GM19351 (cell line): Measurements from ENCODE around the gene TPRG1L.

Experiments
- ATAC-seq: cut with Tn5 transposase; IDR thresholded peaks from one replicate; pipeline ENCODE4 v1.9.1; 2021; ENCODE audit warnings: mild to moderate bottlenecking, moderate library complexity; ENCODE audit not compliant: unreplicated experiment

The TPRG1L gene

GRCh38 chr1:3593745-3594144, 31.1 kb upstream of the TPRG1L start:
- no peak for ATAC-seq

DNA sequence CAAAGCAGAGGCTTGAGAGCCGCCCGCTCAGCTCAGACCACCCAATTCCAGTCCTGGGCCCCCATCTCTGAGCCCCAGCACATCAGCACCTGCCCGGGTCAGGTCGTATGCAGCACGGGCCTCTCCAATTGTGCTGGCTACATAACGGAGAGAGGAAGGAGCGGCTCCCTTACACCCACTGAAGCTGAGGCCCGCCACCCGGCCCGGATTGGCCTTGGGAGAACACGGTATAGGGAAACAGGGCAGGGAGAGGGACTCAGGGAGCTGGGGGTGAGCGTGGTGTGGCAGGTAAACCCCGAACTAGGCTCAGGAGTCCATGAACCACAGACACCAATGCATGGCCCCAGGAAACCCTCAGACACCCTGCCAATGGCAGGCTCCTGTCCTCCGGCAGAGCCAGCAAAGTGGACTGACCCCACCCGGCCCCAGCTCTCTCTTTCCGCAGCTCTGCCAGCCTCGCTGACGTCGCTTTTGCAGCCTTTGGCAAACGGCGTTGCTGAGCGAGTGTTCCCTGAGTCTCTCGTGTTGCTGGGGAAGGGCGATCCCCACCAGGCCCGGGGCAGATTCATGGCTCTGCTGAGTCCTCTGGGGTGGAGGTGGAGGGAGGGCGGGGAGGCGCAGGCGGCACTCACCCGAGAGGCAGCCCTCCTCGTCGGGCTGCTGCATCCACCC, 30.0 kb upstream of the TPRG1L start:
- no peak for ATAC-seq

DNA sequence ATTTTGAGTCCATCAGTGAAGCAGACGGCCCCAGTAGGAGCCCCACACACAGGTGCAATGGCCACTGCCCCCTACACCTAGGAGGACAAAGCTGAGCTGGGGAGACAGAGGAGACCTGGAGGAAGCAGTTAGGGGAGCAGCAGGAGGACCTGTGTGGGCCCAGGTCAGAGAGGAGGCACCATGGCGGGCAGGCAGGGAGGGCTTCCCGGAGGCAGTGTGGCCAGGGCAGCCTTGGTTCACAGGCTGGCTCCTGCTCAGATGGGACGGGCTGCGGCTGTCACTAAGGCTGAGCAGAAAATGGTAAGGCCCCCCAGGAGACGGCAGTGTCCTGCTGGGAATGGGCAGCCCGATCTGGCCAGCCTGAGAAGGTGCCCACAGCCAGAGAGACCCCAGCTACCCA, 28.9 kb upstream of the TPRG1L start:
- ATAC-seq, result no peak

DNA sequence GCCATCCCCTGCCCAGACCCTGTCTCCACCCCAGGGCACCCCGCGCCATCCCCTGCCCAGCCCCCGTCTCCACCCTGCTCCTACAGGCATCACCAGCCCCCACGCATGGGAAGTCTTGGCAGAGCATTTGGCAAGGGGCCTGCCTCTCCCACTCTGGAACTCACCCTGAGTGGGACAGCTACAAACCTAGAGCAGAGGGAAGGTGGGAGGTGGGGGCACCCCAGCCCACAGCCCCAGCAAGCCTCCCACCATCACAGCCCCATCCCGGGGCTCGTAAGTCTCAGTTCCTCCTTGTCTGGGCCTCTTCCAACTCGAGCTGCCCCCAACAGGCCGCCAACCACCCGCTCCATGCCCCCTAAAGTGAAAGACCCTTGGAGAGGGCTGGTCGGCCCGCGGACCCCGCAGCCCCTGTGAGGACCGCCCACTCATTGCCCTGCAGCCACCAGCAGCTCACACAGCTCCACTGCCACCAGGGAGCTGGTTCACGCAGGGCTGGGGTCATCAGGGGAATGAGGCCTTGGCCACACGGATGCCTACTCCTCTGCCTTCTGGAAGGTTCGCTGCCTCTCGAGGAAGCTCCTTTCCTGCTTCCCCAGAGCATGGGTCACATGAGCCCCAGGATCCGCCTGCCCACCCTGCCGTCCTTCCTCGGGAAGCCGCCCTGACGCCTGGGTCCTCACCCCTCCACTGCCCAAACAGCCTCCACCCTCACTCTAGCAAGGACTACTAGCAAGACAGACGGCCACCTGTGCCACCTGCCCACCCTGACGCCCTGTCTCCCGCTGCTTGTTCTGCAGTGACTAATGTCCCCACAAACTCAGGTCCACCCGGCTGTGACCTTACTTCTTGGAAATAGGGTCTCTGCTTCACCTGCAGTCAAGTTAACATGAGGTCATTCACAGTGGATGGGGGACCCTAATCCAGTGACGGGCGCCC, 27.9 kb upstream of the TPRG1L start:
- no peak for ATAC-seq

GRCh38 chr1:3597599-3597964, 27.2 kb upstream of the TPRG1L start:
- ATAC-seq, result no peak

GRCh38 chr1:3598051-3598491, 26.7 kb upstream of the TPRG1L start:
- no peak for ATAC-seq

- ATAC-seq, result no peak
Observed at GRCh38 chr1:3598522-3599285, 26.1 kb upstream of the TPRG1L start.

DNA sequence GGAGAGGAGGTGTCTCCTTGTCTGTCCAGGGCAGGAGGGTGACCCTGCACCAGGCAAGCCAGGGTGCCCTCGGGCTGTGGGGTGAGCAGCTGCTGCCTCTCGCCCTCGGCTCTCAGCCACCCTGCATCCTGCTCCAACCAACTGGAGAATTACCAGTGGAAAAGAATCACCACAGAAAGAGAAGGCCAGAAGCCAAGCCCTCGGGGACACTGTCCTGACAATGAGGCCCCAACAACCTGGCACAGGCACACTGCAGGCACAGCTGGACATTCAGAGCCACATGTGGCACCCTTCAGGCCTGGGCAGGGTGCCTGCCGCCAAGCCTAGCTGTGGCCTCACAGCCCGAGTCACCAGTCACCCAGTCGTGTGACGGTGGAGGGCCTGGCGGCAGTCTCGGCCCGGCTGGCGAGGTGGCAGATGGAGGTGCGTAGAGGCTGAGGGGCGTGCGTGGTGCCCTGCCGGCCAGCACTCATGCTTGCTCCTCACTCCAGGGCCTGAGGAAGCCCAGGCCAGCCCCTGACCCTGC, 25.5 kb upstream of the TPRG1L start:
- no peak for ATAC-seq

GRCh38 chr1:3599816-3600215, 25.0 kb upstream of the TPRG1L start:
- ATAC-seq, result no peak

DNA sequence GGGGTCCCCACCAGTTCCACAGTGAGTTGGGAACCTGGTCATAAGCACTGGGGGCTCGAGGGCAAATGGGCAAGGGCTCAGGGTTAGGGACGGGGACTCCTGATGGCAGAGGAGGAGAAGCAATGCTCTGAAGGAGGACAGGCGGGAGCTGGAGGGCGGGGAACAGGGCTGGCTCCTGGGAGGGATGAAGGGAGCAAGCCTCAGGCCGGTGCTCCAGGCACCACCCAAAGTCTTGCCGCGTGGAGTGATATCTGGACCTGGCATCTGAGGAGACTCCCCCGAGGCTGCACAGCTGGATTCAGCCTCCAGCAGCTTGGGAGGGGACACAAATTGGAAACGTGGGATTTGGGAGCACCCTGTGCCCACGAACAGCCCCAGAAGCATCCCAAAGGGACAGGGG, 24.5 kb upstream of the TPRG1L start:
- no peak for ATAC-seq

- ATAC-seq, result no peak
Observed at GRCh38 chr1:3601743-3602142, 23.1 kb upstream of the TPRG1L start.

- ATAC-seq, result no peak
Observed at GRCh38 chr1:3602375-3602774, 22.4 kb upstream of the TPRG1L start.

GRCh38 chr1:3603156-3603555, 21.7 kb upstream of the TPRG1L start:
- no peak for ATAC-seq

DNA sequence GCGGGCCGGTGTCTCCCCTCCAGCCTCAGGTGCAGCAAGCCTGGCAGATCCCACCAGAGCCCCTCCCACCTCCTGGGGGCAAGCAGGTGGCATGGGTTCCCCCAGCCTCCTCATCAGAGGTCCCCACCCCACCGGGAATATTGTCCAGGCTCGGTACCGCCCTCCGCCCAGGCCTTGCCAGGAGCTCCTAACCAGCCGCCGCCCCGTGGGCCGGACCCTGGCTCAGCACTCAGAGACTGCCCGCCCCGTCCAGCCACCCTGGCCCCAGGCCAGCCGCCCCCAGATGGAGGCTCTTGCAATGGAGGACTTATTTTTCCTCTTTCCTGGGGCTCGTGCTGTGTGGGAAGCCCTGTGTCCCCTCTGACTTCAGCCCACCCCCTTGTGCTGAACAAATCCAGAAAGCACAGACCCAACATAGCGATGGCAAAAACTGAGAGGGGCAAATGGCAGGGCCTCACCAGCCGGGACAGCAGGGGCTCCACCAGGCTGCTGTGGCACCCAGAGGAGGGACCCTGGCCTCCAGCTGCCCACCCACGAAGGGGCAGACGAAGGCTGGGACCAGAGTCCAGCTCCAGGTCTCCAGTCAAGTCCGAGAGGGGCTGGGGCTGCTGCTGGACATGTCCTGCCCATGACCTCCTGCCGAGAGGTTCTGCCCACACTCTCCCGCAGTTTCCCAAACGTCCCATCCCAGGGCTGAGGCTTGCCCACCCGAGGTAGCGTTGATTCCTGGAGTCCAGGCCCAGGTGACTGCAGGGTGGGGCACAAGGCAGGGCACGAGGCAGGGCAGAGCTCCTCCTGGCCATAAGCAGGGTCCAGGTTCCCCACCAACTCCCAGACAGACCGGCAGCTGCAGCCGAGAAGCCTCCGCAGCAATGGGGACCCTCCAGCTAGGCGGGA, 21.0 kb upstream of the TPRG1L start:
- no peak for ATAC-seq

DNA sequence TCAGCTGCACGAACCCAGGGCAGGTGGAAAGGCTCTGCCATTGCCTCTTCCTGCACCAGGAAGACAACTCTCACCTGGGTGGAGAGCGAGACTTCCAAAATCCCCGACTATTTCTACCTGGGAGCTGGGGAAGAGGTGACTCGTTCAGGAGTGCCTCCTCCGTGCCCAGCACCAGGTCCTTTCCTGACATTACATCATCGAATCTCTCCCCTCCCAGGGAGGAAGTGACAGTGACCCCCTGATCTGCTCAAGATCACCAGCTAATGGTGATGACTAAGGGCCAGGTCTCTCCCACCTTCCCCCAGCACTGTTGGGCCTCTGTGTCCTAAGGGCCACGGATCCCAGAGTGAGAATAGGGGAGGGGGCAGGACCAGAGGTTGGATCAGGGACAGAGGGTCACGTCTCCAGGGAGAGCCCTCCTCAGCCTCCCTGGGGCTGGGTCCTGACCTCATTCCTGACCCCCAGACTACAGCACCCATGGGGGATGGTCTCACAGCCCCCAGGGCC, 20.3 kb upstream of the TPRG1L start:
- ATAC-seq, result no peak

DNA sequence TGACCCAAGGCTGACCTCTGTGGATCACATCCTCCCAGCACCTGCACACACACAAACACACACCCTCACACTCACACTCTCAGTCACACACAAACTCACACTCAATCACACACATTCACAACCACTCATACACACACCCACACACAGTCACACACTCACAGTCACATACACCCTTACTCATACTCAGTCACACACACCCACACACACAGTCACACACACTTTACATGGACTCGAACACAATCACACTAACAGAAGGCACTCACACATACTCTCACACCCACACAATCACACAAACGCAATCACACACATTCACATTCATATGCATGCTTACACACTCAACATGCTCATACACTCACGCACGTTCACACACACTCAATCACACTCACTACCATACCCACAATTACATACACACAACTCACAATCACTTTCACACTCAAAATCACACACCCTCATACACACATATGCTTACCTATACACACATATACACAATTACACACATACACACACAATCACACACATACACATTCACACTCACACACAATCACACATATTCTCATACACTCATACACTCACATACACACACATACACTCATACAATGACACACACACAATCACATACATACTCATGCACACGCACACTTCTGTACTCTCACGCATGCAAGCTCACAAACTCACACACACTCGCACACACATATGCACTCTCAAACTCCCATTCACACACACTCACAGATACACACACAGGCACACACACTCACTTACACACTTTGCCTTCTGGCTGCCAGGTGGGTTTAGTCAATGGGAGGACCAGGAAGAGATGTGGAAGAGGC, 19.6 kb upstream of the TPRG1L start:
- no peak for ATAC-seq

GRCh38 chr1:3606779-3607702, 17.8 kb upstream of the TPRG1L start:
- no peak for ATAC-seq

DNA sequence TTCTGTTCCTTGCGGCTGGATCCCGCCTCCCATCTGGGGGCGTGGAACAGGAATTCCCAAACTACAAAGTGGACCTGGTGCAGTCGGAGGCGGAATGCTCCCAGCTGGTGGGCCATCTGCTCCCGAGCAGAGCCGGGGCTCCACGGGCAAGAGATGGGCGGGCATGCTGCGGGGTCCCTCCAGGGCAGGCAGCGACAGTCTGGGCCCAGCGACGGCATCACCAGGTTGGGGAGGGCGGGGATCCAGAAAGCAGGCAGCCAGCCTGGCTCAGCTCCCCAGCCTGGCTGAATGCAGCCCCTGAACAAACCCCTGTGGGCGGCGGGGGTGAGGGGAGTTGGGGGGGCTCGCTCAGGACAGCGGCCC, 17.1 kb upstream of the TPRG1L start:
- no peak for ATAC-seq
